Measurements from ENCODE around the gene ZIC4. TPM values are rescaled to one million over a fixed set of nuclear protein-coding genes. Genes with fewer than 3 reads are reported as not detected.

The ZIC4 gene
- total RNA-seq, 2 experiments from 2014 or later, result not detected

DNA sequence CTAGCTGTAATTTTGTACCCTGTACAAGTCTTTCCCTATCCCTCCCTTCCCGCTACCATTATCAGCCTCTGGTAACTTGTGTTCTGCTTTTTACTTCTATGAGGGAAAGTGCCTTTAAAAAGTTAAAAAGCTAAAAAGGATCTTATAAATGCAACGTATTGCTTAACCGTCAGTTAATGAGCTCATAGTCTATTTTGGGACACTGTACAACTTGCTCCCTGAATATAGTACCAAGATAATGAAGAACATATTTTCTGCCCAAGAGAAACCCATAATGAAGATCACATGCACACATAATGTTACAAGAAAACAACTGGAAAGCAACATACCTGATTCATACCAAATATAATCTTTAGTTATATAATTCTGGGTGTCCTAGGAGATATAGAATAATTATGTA, 25.4 kb upstream of the ZIC4 start:
- Mint-ChIP-seq H3K4me3 (no peak overlapping the region), H3K9me3 (no peaks in the 10 kb centered on the region), H3K4me1 (ENCODE audit: low read depth) (no peaks in the 10 kb centered on the region), H3K27ac (no peak overlapping the region), H3K27me3 (peaks cover 7% of the 10 kb centered on the region), H3K36me3 (ENCODE audit: low read depth) (no peaks in the 10 kb centered on the region)
- Histone ChIP-seq H3K9me3 (ENCODE audit: control insufficient read depth in 1 of 2, insufficient read depth in 1 of 2, low read length in 2 of 2) (no peaks in the 10 kb centered on the region), H3K4me3 (ENCODE audit: low read length) (no peak overlapping the region), H3K4me1 (ENCODE audit: insufficient read depth, low read length) (no peaks in the 10 kb centered on the region), H3K27ac (ENCODE audit: low read depth in 1 of 2, low read length in 2 of 2) (no peak overlapping the region), H3K27me3 (ENCODE audit: control insufficient read depth in 1 of 2, insufficient read depth in 2 of 2, low read length in 2 of 2) (peaks cover 3% of the 10 kb centered on the region in 2 experiments), H3K36me3 (ENCODE audit: insufficient read depth, low read length) (no peaks in the 10 kb centered on the region)
- ChIA-PET CTCF (no interaction called here), POLR2A (no interaction called here)
- TF ChIP-seq, protein P1, sequence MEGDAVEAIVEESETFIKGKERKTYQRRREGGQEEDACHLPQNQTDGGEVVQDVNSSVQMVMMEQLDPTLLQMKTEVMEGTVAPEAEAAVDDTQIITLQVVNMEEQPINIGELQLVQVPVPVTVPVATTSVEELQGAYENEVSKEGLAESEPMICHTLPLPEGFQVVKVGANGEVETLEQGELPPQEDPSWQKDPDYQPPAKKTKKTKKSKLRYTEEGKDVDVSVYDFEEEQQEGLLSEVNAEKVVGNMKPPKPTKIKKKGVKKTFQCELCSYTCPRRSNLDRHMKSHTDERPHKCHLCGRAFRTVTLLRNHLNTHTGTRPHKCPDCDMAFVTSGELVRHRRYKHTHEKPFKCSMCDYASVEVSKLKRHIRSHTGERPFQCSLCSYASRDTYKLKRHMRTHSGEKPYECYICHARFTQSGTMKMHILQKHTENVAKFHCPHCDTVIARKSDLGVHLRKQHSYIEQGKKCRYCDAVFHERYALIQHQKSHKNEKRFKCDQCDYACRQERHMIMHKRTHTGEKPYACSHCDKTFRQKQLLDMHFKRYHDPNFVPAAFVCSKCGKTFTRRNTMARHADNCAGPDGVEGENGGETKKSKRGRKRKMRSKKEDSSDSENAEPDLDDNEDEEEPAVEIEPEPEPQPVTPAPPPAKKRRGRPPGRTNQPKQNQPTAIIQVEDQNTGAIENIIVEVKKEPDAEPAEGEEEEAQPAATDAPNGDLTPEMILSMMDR (IDR thresholded peaks at IDR 0.05), result no peak
- intact Hi-C loops (cut with DNase I, micrococcal nuclease), result no loop called here
- no peak for DNase-seq
- no peak for ATAC-seq (ENCODE audit: poor library complexity)

DNA sequence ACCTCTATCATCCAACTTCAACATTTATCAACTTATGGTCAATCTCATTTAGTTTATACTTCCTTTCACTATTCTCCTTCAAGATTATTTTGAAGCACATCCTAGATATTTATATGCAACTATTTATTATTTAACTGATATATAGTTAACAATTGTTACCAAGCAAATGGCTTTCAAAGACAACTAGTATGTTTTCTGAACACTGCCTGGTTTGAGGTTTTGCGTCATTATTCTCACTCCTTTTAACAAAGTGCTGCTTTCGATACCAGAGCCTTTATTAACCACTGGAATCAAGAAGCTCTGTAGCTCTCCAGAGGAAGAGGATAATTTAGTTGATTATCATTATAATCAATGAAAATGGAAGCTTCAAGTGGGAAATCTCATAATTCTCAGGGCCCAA, 22.4 kb upstream of the ZIC4 start:
- H3K4me1 Mint-ChIP-seq (ENCODE audit: low read depth), result no peaks in the 10 kb centered on the region
- H3K9me3 Mint-ChIP-seq, result no peaks in the 10 kb centered on the region
- TF ChIP-seq, protein P1 (IDR thresholded peaks at IDR 0.05), result no peak
- intact Hi-C loops (cut with DNase I, micrococcal nuclease), result no loop called here
- ATAC-seq (ENCODE audit: poor library complexity) (no peak), DNase-seq (no peak)
- ChIA-PET POLR2A (no interaction called here), CTCF (no interaction called here)
- no peak overlapping the region for H3K27ac ChIP-seq (ENCODE audit: low read depth in 1 of 2, low read length in 2 of 2)
- H3K4me3 ChIP-seq (ENCODE audit: low read length), result no peak overlapping the region
- H3K36me3 Mint-ChIP-seq (ENCODE audit: low read depth), result no peaks in the 10 kb centered on the region
- H3K36me3 ChIP-seq (ENCODE audit: insufficient read depth, low read length), result no peaks in the 10 kb centered on the region
- H3K4me3 Mint-ChIP-seq, result no peak overlapping the region
- no peak overlapping the region for H3K27ac Mint-ChIP-seq
- H3K27me3 ChIP-seq (ENCODE audit: control insufficient read depth in 1 of 2, insufficient read depth in 2 of 2, low read length in 2 of 2), result peaks cover 18 to 23% of the 10 kb centered on the region in 2 experiments
- peaks cover 24% of the 10 kb centered on the region for H3K27me3 Mint-ChIP-seq
- H3K4me1 ChIP-seq (ENCODE audit: insufficient read depth, low read length), result no peaks in the 10 kb centered on the region
- peaks cover under 1 to 6% of the 10 kb centered on the region in 2 experiments for H3K9me3 ChIP-seq (ENCODE audit: control insufficient read depth in 1 of 2, insufficient read depth in 1 of 2, low read length in 2 of 2)

DNA sequence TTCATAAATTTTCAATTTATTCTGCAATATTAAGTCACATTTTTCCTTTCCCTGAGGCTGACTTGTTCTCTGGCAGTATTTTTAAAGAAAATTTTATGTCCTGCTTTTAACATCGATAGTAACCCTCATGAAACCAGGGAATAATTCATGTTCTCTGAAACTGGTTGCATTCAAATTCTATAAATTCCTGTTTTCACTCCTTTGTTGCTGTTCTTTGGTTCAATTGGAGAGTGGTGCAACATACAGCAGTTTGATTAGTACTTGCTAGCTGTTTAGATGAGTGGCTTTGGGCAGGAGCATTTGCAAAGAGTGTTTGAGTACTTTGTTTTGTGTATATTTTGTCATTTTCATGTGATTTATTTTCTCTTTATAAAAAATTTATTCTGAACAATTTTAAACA, 22.0 kb upstream of the ZIC4 start:
- CTCF ChIA-PET, result no interaction called here
- no peak for ATAC-seq (ENCODE audit: poor library complexity)

More for the DNA sequence above, 22.0 kb upstream of the ZIC4 start:
- no peak overlapping the region for H3K27ac ChIP-seq (ENCODE audit: low read depth in 1 of 2, low read length in 2 of 2)
- TF ChIP-seq, protein P1 (IDR thresholded peaks at IDR 0.05), result no peak
- intact Hi-C loops (cut with DNase I, micrococcal nuclease), result no loop called here
- H3K9me3 Mint-ChIP-seq, result no peaks in the 10 kb centered on the region
- no peak overlapping the region for H3K27ac Mint-ChIP-seq
- no peak overlapping the region for H3K4me3 ChIP-seq (ENCODE audit: low read length)
- no peaks in the 10 kb centered on the region for H3K36me3 ChIP-seq (ENCODE audit: insufficient read depth, low read length)
- POLR2A ChIA-PET, result no interaction called here
- DNase-seq, result no peak
- no peaks in the 10 kb centered on the region for H3K4me1 Mint-ChIP-seq (ENCODE audit: low read depth)
- H3K9me3 ChIP-seq (ENCODE audit: control insufficient read depth in 1 of 2, insufficient read depth in 1 of 2, low read length in 2 of 2), result peaks cover 3 to 11% of the 10 kb centered on the region in 2 experiments
- no peaks in the 10 kb centered on the region for H3K4me1 ChIP-seq (ENCODE audit: insufficient read depth, low read length)
- peaks cover 28% of the 10 kb centered on the region for H3K27me3 Mint-ChIP-seq
- H3K27me3 ChIP-seq (ENCODE audit: control insufficient read depth in 1 of 2, insufficient read depth in 2 of 2, low read length in 2 of 2), result peaks cover 22 to 27% of the 10 kb centered on the region in 2 experiments
- H3K4me3 Mint-ChIP-seq, result no peak overlapping the region
- H3K36me3 Mint-ChIP-seq (ENCODE audit: low read depth), result no peaks in the 10 kb centered on the region
